GM12865 (cell line): ENCODE results near the gene DNAAF8.

Source experiments
- DNase-seq: peaks from one replicate; pipeline ENCODE4 v3.0.0; 2010; ENCODE audit warnings: low read depth
- H3K4me3 ChIP-seq: 2 replicates; pipeline ENCODE4 v1.5.1; 2011; ENCODE audit warnings: mild to moderate bottlenecking, low read depth, low read length, control low read depth
- CTCF ChIP-seq: IDR thresholded peaks from 2 replicates; pipeline ENCODE4 v1.5.1; 2011; ENCODE audit warnings: low read length, control low read depth, low read depth, inconsistent platforms; ENCODE audit not compliant: insufficient read depth; ENCODE audit errors: missing control alignments

The DNAAF8 gene

GRCh38 chr16:4775005-4775404 is 40.7 kb downstream of the DNAAF8 start:
- DNase-seq, result no peak
- no peak for TF ChIP-seq CTCF

GRCh38 chr16:4776141-4776705 is 41.9 kb downstream of the DNAAF8 start:
- H3K4me3 ChIP-seq, result no peak overlapping the region
- no peak for DNase-seq
- no peak for TF ChIP-seq CTCF

More at GRCh38 chr16:4775005-4775404, 40.7 kb downstream of the DNAAF8 start:
- no peak overlapping the region for H3K4me3 ChIP-seq

- no peak for TF ChIP-seq CTCF
- no peak overlapping the region for H3K4me3 ChIP-seq
- no peak for DNase-seq
Observed at GRCh38 chr16:4777339-4778049, 43.2 kb downstream of the DNAAF8 start.

GRCh38 chr16:4778050-4778392 is 43.7 kb downstream of the DNAAF8 start:
- DNase-seq, result no peak
- TF ChIP-seq CTCF, result no peak
- H3K4me3 ChIP-seq, result no peak overlapping the region

- H3K4me3 ChIP-seq, result no peak overlapping the region
- no peak for DNase-seq
- no peak for TF ChIP-seq CTCF
Observed at GRCh38 chr16:4780235-4780634, 45.9 kb downstream of the DNAAF8 start.

- DNase-seq, result no peak
- no peak for TF ChIP-seq CTCF
- H3K4me3 ChIP-seq, result no peak overlapping the region
Observed at GRCh38 chr16:4783251-4783950, 49.1 kb downstream of the DNAAF8 start.
